CD4-positive, alpha-beta memory T cell (primary cell): ENCODE data around the gene EPN1. TPM values are rescaled to one million over a fixed set of nuclear protein-coding genes. Genes with fewer than 3 reads are reported as not detected.
"Not testable (repeated sequence)": the region's sequence is repeated elsewhere in the genome, so short reads cannot be mapped to it uniquely, and the experiment has no call there.

Source experiments
- CTCF ChIA-PET: fragments of 350-600 bp; sonication (Branson Sonifier 250); formaldehyde crosslinking; loops from one replicate; lab custom pipeline; 2021; ENCODE audit warnings: inconsistent platforms; ENCODE audit not compliant: partially characterized antibody; lab: Charles Lee
- POLR2A ChIA-PET: fragments of 350-600 bp; sonication (Branson Sonifier 250); formaldehyde crosslinking; loops from one replicate; lab custom pipeline; 2021; ENCODE audit not compliant: partially characterized antibody; lab: Charles Lee
- DNase-seq, 5 donors: peaks; one replicate each; pipeline versions ENCODE4 v3.0.0 to v3.0.0-alpha.2; 2020 to 2022; ENCODE audit warnings: mixed read lengths in 1 of 5
- H3K27ac ChIP-seq: one replicate; pipeline ENCODE4 v1.7.0; 2013; ENCODE audit warnings: low read depth, low read length
- H3K27me3 ChIP-seq: 2 replicates; pipeline ENCODE4 v1.7.0; 2013; ENCODE audit warnings: mild to moderate bottlenecking, low read length, moderate library complexity; ENCODE audit not compliant: insufficient read depth
- H3K36me3 ChIP-seq: 2 replicates; pipeline ENCODE4 v1.7.0; 2013; ENCODE audit warnings: mild to moderate bottlenecking, low read length, moderate library complexity; ENCODE audit not compliant: insufficient read depth
- H3K4me1 ChIP-seq: 2 replicates; pipeline ENCODE4 v1.7.0; 2013; ENCODE audit warnings: mild to moderate bottlenecking, low read length, moderate library complexity; ENCODE audit not compliant: insufficient read depth
- H3K4me3 ChIP-seq, 2 donors: one replicate each; pipeline ENCODE4 v1.7.0; 2013; ENCODE audit warnings: low read length in 2 of 2, mild to moderate bottlenecking in 1 of 2
- H3K9me3 ChIP-seq, 2 donors: one replicate each; pipeline ENCODE4 v1.7.0; 2013; ENCODE audit warnings: low read length in 2 of 2, control low read depth in 1 of 2; ENCODE audit not compliant: control insufficient read depth in 1 of 2
- H3K27ac Mint-ChIP-seq, 7 donors: one replicate each; pipeline ENCODE4 v1.8.0; 2020 to 2021; ENCODE audit warnings: mixed read lengths in 7 of 7, mild to moderate bottlenecking in 6 of 7, inconsistent platforms in 3 of 7, moderate library complexity in 3 of 7
- H3K27me3 Mint-ChIP-seq, 2 donors: one replicate each; pipeline ENCODE4 v1.8.0; 2020 to 2021; ENCODE audit warnings: mixed read lengths in 2 of 2
- H3K36me3 Mint-ChIP-seq, 2 donors: one replicate each; pipeline ENCODE4 v1.8.0; 2020 to 2021; ENCODE audit warnings: mixed read lengths in 2 of 2, inconsistent platforms in 1 of 2, mild to moderate bottlenecking in 1 of 2
- H3K4me1 Mint-ChIP-seq, 4 donors: one replicate each; pipeline ENCODE4 v1.8.0; 2020 to 2021; ENCODE audit warnings: mixed read lengths in 4 of 4, mild to moderate bottlenecking in 1 of 4
- H3K4me3 Mint-ChIP-seq, 8 donors: one replicate each; pipeline ENCODE4 v1.8.0; 2020 to 2021; ENCODE audit warnings: mixed read lengths in 8 of 8, mild to moderate bottlenecking in 7 of 8, moderate library complexity in 6 of 8, inconsistent platforms in 3 of 8
- H3K9me3 Mint-ChIP-seq, 8 donors: one replicate each; pipeline ENCODE4 v1.8.0; 2020 to 2021; ENCODE audit warnings: mixed read lengths in 8 of 8, mild to moderate bottlenecking in 5 of 8, inconsistent platforms in 3 of 8, moderate library complexity in 1 of 8
- intact Hi-C: fragments of 100-400 bp; cut with micrococcal nuclease; formaldehyde crosslinking; loops from one replicate; pipeline ENCODE4 v1.15.1; 2023
- polyA plus RNA-seq, 2 donors: library from polyadenylated mRNA; unstranded; fragments of 300-500 nt; fragmentation: Illumina TruSeq; gene quantifications; one replicate each; pipeline ENCODE4 v1.2.3, GENCODE V29; 2021
- total RNA-seq, 2 experiments: library from RNA; stranded (reverse); gene quantifications; one replicate each; pipeline ENCODE4 v1.2.3, GENCODE V29; 2021

EPN1 gene
- total and polyA plus RNA-seq, 4 experiments from 2014 or later = 3.9 to 56.9 (median 34.7) TPM

DNA sequence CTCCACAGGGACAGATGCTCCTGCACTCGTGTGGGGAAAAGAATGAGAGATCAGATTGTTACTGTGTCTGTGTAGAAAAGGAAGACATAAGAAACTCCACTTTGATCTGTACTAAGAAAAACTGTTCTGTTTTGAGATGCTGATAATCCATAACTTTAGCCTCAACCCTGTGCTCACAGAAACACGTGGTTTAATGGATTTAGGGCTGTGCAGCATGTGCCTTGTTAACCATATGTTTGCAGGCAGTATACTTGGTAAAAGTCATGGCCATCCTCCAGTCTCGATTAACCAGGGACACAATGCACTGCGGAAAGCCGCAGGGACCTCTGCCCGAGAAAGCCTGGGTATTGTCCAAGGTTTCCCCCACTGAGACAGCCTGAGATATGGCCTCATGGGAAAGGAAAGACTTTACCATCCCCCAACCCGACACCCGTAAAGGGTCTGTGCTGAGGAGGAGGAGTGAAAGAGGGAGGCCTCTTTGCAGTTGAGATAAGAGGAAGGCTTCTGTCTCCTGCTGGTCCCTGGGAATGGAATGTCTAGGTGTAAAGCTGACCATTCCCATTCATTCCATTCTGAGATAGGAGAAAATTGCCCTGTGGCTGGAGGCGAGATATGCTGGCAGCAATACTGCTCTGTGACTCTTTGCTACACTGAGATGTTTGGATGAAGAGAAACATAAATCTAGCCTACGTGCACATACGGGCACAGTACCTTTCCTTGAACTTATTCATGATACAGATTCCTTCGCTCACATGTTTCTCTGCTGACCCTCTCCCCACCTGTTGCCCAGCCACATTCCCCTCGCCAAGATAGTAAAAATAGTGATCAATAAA, 43.1 kb downstream of the EPN1 start:
- H3K4me3 ChIP-seq, H3K4me1 Mint-ChIP-seq, H3K27me3 ChIP-seq, CTCF ChIA-PET, intact Hi-C loops, H3K27ac Mint-ChIP-seq, H3K4me3 Mint-ChIP-seq, H3K36me3 ChIP-seq, H3K4me1 ChIP-seq, DNase-seq, H3K9me3 ChIP-seq, POLR2A ChIA-PET, H3K27ac ChIP-seq: not testable (repeated sequence)
- Mint-ChIP-seq H3K36me3 (peaks cover 6 to 12% of the 10 kb centered on the region in 2 donors), H3K9me3 (peaks cover 12 to 38% (median 25%) of the 10 kb centered on the region in 8 donors), H3K27me3 (peaks cover 34 to 50% of the 10 kb centered on the region in 2 donors)

DNA sequence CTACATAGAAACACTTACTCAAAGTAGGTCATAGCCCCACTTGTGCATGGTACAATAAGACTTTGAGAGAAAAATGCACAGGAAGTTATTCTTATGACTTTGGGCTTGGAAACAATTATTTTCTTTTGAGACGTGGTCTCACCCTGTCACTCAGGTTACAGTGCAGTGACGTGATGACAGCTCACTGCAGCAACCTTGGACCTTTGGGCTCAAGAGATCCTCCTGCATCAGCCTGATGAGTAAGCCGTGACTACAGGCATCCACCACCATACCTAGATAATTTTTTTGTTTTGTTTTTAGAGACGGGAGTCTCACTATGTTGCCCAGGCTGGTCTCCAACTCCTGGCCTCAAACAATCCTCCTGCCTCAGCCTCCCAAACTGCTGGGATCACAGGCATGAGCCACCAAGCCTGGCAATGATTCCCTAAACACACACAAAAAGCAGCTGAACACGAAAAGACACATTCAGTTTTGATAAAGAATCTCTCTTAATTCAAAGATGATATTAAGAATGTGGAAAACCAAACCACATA, 45.3 kb downstream of the EPN1 start:
- no peak overlapping the region for H3K27ac ChIP-seq
- H3K27me3 ChIP-seq = peaks cover 6% of the 10 kb centered on the region
- no peaks in the 10 kb centered on the region for H3K4me1 ChIP-seq
- ChIA-PET CTCF (no interaction called here), POLR2A (no interaction called here)
- H3K4me3 Mint-ChIP-seq = no peak overlapping the region
- peaks cover 6 to 12% of the 10 kb centered on the region in 2 donors for H3K36me3 Mint-ChIP-seq
- intact Hi-C loops = no loop called here
- H3K4me1 Mint-ChIP-seq = no peaks in the 10 kb centered on the region
- no peak overlapping the region for H3K4me3 ChIP-seq
- peaks cover 37 to 51% of the 10 kb centered on the region in 2 donors for H3K27me3 Mint-ChIP-seq
- H3K27ac Mint-ChIP-seq = no peak overlapping the region
- DNase-seq = no peak
- no peaks in the 10 kb centered on the region for H3K36me3 ChIP-seq
- H3K9me3 Mint-ChIP-seq = peaks cover 11 to 38% (median 25%) of the 10 kb centered on the region in 8 donors
- no peaks in the 10 kb centered on the region for H3K9me3 ChIP-seq

DNA sequence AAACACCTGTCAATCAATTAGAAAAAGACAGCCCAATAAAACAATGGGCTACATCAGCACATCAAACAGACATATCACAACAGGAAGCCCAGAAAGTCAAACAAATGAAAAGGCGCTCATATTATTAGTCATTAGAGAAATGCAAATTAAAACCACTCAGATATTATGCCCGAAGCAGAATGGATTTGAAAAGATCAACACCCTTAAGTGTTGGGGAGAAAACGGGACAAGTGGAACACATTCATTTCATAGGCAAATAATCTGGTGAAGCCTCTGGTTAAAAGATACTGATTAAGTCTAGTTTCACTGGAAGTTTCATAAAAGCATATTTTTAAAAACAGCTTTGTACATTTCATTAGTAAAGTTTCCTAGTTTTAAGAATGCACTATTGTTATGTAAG, 45.8 kb downstream of the EPN1 start:
- ChIA-PET POLR2A (no interaction called here), CTCF (interaction anchor here (0.6 kb wide), 1 partner anchor 842 kb away, joined by 3 read pairs; no protein-coding TSS in a partner anchor)
- H3K4me3 Mint-ChIP-seq = no peak overlapping the region
- peaks cover 6 to 12% of the 10 kb centered on the region in 2 donors for H3K36me3 Mint-ChIP-seq
- Histone ChIP-seq H3K4me1 (no peaks in the 10 kb centered on the region), H3K9me3 (no peaks in the 10 kb centered on the region), H3K36me3 (no peaks in the 10 kb centered on the region), H3K4me3 (no peak overlapping the region), H3K27ac (no peak overlapping the region), H3K27me3 (peaks cover 6% of the 10 kb centered on the region)
- H3K4me1 Mint-ChIP-seq = no peaks in the 10 kb centered on the region
- H3K27ac Mint-ChIP-seq = peak overlapping the region in 1 of 7 donors; percentile 36
- peaks cover 11 to 38% (median 25%) of the 10 kb centered on the region in 8 donors for H3K9me3 Mint-ChIP-seq
- DNase-seq = no peak
- intact Hi-C loops = no loop called here
- H3K27me3 Mint-ChIP-seq = peaks cover 37 to 51% of the 10 kb centered on the region in 2 donors

DNA sequence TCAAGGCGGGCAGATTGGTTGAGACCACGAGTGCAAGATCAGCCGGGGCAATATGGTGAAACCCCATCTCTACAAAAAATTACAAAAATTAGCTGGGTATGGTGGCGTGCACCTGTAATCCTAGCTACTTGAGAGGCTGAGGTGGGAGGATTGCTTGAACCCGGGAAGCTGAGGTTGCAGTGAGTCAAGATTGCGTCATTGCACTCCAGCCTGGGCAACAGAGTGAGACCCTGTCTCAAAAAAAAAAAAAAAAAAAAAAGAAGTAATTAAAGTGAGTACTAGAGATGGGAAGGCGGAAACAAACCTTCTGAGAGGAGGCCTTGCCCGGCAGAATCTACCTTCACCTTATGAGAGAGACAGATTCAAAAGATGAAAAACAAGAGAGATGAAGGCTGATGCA, 48.5 kb downstream of the EPN1 start:
- ChIA-PET POLR2A (no interaction called here), CTCF (no interaction called here)
- Histone ChIP-seq H3K9me3 (no peaks in the 10 kb centered on the region), H3K27ac (no peak overlapping the region), H3K4me3 (no peak overlapping the region), H3K27me3 (peaks cover 5% of the 10 kb centered on the region), H3K4me1 (no peaks in the 10 kb centered on the region), H3K36me3 (no peaks in the 10 kb centered on the region)
- H3K36me3 Mint-ChIP-seq = peaks cover 6 to 12% of the 10 kb centered on the region in 2 donors
- DNase-seq = no peak
- no peaks in the 10 kb centered on the region for H3K4me1 Mint-ChIP-seq
- H3K4me3 Mint-ChIP-seq = no peak overlapping the region
- intact Hi-C loops = no loop called here
- H3K9me3 Mint-ChIP-seq = peaks cover 11 to 38% (median 24%) of the 10 kb centered on the region in 8 donors
- no peak overlapping the region for H3K27ac Mint-ChIP-seq
- H3K27me3 Mint-ChIP-seq = peaks cover 25 to 34% of the 10 kb centered on the region in 2 donors

DNA sequence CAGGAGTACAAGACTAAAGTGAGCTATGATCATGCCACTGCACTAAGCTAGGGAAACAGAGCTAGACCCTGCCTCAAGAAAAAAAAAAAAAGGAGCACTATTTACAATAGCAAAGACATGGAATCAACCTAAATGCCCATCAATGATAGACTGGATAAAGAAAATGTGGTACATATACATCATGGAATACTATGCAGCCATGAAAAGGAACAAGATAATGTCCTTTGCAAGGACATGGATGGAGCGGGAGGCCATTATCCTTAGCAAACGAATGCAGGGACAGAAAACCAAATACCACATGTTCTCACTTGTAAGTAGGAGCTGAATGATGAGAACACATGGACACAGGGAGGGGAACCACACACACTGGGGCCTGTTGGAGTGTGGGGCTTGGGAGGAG, 55.4 kb downstream of the EPN1 start:
- POLR2A ChIA-PET, H3K27me3 ChIP-seq, CTCF ChIA-PET, H3K27ac ChIP-seq, H3K4me1 ChIP-seq, H3K27me3 Mint-ChIP-seq, H3K9me3 Mint-ChIP-seq, H3K4me1 Mint-ChIP-seq, intact Hi-C loops, H3K4me3 ChIP-seq, H3K27ac Mint-ChIP-seq, H3K36me3 ChIP-seq, H3K9me3 ChIP-seq, H3K36me3 Mint-ChIP-seq, DNase-seq: not testable (repeated sequence)
- peak overlapping the region in 1 of 8 donors; percentile 49 for H3K4me3 Mint-ChIP-seq

DNA sequence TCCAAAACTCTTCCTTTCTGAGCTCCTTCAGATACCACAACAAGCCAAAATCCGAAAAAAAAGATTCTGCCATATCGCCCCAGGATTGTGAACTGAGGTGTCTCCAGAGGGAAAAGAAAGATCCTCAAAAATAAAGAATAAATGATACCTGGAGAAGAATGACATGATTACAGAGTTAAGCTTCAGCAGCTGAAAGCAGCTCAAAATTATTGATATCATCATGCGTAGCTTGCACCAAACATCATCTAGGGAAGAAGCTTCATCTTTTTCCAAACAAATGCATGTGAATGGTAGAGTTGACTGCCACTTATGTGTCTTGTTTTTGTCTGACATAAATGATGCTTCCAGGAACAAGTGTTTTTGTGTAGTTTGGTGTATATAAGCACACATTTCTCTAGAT, 63.3 kb downstream of the EPN1 start, which contains the start of gene NLRP9:
Gene NLRP9, minus strand, starts transcription at position 101 of the 400 bp plus-strand sequence. Its CDS starts 28 bp downstream, at position 73.
- Histone ChIP-seq H3K27ac (no peak within 1 kb of the TSS), H3K27me3 (no peaks in the 10 kb centered on the region), H3K4me1 (no peaks in the 10 kb centered on the region), H3K4me3 (no peak within 1 kb of the TSS), H3K9me3 (no peaks in the 10 kb centered on the region), H3K36me3 (no peaks in the 10 kb centered on the region)
- DNase-seq = no peak
- intact Hi-C loops = no loop called here
- Mint-ChIP-seq H3K4me3 (no peak within 1 kb of the TSS), H3K27me3 (peaks cover 5 to 10% of the 10 kb centered on the region in 2 donors), H3K4me1 (no peaks in the 10 kb centered on the region), H3K27ac (no peak within 1 kb of the TSS), H3K9me3 (no peaks in the 10 kb centered on the region), H3K36me3 (no peaks in the 10 kb centered on the region)
- POLR2A ChIA-PET = no interaction called here
- CTCF ChIA-PET = no interaction called here

DNA sequence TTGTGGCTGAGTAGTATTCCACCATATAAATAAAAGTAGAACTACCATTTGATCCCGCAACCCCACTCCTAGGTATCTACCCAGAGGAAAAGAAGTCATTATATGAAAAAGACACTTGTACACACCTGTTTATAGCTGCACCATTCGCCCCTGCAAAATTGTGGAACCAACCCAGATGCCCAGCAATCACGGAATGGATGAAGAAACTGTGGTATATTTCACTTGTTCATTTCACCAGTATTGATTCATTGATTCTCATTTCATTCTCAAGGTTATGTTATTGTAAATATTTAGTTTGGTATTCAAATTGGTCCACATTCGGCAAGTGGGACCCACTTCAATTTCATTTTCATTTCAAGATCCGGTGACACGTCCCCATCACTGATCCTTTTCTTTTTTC, 75.7 kb downstream of the EPN1 start:
- Histone ChIP-seq H3K9me3 (no peaks in the 10 kb centered on the region), H3K4me1 (no peaks in the 10 kb centered on the region), H3K36me3 (no peaks in the 10 kb centered on the region), H3K27ac (no peak overlapping the region), H3K27me3 (no peaks in the 10 kb centered on the region), H3K4me3 (no peak overlapping the region)
- Mint-ChIP-seq H3K9me3 (peaks cover 0 to 4% (median 0%) of the 10 kb centered on the region in 8 donors), H3K4me1 (no peaks in the 10 kb centered on the region), H3K27me3 (peaks cover 9 to 14% of the 10 kb centered on the region in 2 donors), H3K4me3 (no peak overlapping the region), H3K27ac (no peak overlapping the region), H3K36me3 (no peaks in the 10 kb centered on the region)
- no peak for DNase-seq
- intact Hi-C loops = no loop called here
- ChIA-PET POLR2A (no interaction called here), CTCF (no interaction called here)
